Activated B cell treated with CpG ODN at 0.5 μM for 24 hours (primary cell): ENCODE data around the gene TRMT10B. TPM values are rescaled to one million over a fixed set of nuclear protein-coding genes. Genes with fewer than 3 reads are reported as not detected.

Experiments used
- ATAC-seq: fragments of 200-7000 bp; cut with Tn5 transposase; one replicate; pipeline ENCODE4 v1.10.0; 2021; ENCODE audit warnings: low read depth, mild to moderate bottlenecking, moderate library complexity
- CTCF ChIA-PET: fragments of 350-600 bp; sonication (Branson Sonifier 250); formaldehyde crosslinking; loops from one replicate; lab custom pipeline; 2021; ENCODE audit warnings: antibody characterized with exemption; lab: Charles Lee
- POLR2A ChIA-PET: fragments of 350-600 bp; sonication (Branson Sonifier 250); formaldehyde crosslinking; loops from one replicate; lab custom pipeline; 2021; ENCODE audit warnings: antibody characterized with exemption; lab: Charles Lee
- DNase-seq: peaks from one replicate; pipeline ENCODE4 v3.0.0; 2022
- H3K27ac Mint-ChIP-seq: one replicate; pipeline ENCODE4 v1.8.0; 2020; ENCODE audit warnings: mixed read lengths
- H3K27me3 Mint-ChIP-seq: one replicate; pipeline ENCODE4 v1.8.0; 2021; ENCODE audit warnings: mixed read lengths
- H3K36me3 Mint-ChIP-seq: one replicate; pipeline ENCODE4 v1.8.0; 2021; ENCODE audit warnings: low read depth, mixed read lengths
- H3K4me1 Mint-ChIP-seq: one replicate; pipeline ENCODE4 v1.8.0; 2021; ENCODE audit warnings: mixed read lengths
- H3K4me3 Mint-ChIP-seq: one replicate; pipeline ENCODE4 v1.8.0; 2020; ENCODE audit warnings: mild to moderate bottlenecking, mixed read lengths
- H3K9me3 Mint-ChIP-seq: one replicate; pipeline ENCODE4 v1.8.0; 2020; ENCODE audit warnings: mixed read lengths
- intact Hi-C: fragments of 100-400 bp; cut with micrococcal nuclease; formaldehyde crosslinking; loops from one replicate; pipeline ENCODE4 v1.15.1; 2024
- total RNA-seq: library from RNA; stranded (reverse); gene quantifications from 2 replicates; pipeline ENCODE4 v1.2.3, GENCODE V29; 2022
- TF ChIP-seq, protein P1 (sequence below): fragments of 200-600 bp; IDR thresholded peaks from one replicate; pipeline ENCODE4 v1.8.0; 2022; ENCODE audit warnings: antibody characterized with exemption, mild to moderate bottlenecking

Gene TRMT10B
- total RNA-seq, 1 donor from 2014 or later, result 15.0 TPM

DNA sequence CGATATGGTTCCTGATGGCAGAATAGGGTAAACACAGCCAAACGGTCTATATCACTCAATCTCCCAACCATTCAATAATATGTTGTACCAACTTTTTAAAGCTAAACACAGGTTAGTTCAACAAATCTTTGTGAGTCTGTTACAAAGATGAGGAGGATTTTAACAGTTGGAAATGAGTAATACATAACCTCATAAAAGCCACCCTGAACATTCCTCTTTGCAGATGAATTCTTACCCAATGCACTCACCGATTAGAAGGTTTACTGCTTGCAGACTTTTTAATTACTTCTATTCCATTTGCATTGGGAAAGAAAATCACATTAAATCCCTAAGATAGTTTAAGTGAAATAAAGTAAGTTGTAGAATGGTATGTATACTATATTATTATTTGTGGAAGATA is 23.3 kb upstream of the TRMT10B start:
- TF ChIP-seq, protein P1, sequence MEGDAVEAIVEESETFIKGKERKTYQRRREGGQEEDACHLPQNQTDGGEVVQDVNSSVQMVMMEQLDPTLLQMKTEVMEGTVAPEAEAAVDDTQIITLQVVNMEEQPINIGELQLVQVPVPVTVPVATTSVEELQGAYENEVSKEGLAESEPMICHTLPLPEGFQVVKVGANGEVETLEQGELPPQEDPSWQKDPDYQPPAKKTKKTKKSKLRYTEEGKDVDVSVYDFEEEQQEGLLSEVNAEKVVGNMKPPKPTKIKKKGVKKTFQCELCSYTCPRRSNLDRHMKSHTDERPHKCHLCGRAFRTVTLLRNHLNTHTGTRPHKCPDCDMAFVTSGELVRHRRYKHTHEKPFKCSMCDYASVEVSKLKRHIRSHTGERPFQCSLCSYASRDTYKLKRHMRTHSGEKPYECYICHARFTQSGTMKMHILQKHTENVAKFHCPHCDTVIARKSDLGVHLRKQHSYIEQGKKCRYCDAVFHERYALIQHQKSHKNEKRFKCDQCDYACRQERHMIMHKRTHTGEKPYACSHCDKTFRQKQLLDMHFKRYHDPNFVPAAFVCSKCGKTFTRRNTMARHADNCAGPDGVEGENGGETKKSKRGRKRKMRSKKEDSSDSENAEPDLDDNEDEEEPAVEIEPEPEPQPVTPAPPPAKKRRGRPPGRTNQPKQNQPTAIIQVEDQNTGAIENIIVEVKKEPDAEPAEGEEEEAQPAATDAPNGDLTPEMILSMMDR, result no peak
- Mint-ChIP-seq H3K9me3 (no peaks in the 10 kb centered on the region), H3K27ac (no peak overlapping the region), H3K27me3 (peaks cover 5% of the 10 kb centered on the region), H3K36me3 (no peaks in the 10 kb centered on the region), H3K4me1 (no peaks in the 10 kb centered on the region), H3K4me3 (no peak overlapping the region)
- DNase-seq (no peak), ATAC-seq (no peak)
- intact Hi-C loops, result no loop called here
- ChIA-PET CTCF (no interaction called here), POLR2A (interaction anchor here (0.7 kb wide), 1 partner anchor 18 kb away, joined by 4 read pairs; no protein-coding TSS in a partner anchor)

DNA sequence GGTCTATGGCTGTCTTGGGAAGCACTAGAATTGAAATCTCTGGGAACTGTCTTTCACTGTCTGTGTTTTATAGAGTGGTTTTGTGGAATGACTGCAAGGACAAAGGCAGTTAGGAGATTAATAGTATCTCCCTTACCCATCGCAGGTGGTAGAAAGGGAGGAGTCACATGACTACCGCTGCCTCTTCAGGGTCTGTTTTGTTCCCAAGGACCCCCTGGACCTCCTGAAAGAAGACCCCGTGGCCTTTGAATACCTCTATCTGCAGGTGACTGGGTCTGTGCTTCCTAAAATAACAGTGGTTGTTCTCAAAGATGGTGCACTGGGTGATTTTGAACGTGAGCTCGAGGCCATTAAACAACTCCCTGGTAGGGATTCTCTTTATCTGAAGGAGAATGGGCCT is 22.8 kb upstream of the TRMT10B start:
- Mint-ChIP-seq H3K4me1 (no peaks in the 10 kb centered on the region), H3K4me3 (no peak overlapping the region), H3K27me3 (peaks cover 7% of the 10 kb centered on the region), H3K27ac (no peak overlapping the region), H3K9me3 (no peaks in the 10 kb centered on the region), H3K36me3 (no peaks in the 10 kb centered on the region)
- DNase-seq, result no peak
- POLR2A ChIA-PET, result no interaction called here
- intact Hi-C loops, result no loop called here
- CTCF ChIA-PET, result no interaction called here
- no peak for ATAC-seq
- TF ChIP-seq, protein P1, result no peak

DNA sequence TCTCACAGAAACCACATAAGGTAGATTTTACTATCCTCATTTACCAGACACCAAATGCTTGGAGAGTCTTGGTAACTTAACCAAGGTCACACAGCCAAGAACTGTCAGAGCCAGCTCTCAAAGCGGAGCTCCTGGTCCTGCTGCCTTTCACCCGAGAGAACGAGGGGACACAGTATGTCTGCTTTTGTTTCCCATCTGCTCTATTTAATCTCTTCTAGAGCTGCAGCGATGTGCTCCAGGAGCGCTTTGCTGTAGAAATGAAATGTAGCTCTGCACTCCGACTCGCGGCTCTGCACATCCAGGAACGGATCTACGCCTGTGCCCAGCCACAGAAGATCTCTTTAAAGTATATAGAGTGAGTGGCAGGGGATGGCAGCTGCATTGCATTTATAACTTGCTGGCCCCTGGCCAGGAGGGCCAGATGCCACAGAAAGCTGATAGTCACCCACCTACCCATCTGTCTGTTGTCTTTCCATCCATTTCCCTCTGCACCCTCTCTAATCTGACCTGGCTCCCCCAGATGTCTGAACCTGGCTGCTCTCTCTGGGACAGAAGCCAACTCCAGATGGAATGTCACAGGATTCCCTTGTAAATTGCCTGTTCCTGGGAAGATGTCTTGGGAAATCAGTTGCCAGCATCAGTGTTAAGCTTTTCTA is 21.4 kb upstream of the TRMT10B start:
- Mint-ChIP-seq H3K9me3 (no peaks in the 10 kb centered on the region), H3K4me3 (no peak overlapping the region), H3K27me3 (peaks cover 7% of the 10 kb centered on the region), H3K36me3 (no peaks in the 10 kb centered on the region), H3K27ac (no peak overlapping the region), H3K4me1 (no peaks in the 10 kb centered on the region)
- intact Hi-C loops, result no loop called here
- ChIA-PET CTCF (no interaction called here), POLR2A (no interaction called here)
- DNase-seq, result no peak
- no peak for ATAC-seq
- TF ChIP-seq, protein P1, result no peak

DNA sequence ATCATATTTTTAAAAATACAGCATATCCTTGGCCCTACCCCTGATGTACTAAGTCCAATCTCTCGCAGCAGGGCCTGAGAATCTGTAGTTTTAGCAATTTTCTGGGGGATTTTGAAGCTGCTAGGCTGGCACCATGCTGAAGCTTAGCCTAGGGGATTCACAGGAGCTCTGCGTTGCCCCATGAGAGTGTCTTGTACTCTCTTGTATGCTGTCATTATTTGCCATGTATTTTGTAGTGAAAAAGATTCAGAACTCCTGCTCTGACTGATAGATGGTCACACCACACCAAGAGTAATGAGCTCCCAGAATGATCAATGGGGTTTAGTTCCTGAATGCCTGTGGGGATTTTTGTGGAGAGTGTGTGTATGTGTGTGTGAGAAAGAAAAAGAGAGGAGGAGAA is 20.7 kb upstream of the TRMT10B start:
- ChIA-PET POLR2A (no interaction called here), CTCF (no interaction called here)
- intact Hi-C loops, result no loop called here

DNA sequence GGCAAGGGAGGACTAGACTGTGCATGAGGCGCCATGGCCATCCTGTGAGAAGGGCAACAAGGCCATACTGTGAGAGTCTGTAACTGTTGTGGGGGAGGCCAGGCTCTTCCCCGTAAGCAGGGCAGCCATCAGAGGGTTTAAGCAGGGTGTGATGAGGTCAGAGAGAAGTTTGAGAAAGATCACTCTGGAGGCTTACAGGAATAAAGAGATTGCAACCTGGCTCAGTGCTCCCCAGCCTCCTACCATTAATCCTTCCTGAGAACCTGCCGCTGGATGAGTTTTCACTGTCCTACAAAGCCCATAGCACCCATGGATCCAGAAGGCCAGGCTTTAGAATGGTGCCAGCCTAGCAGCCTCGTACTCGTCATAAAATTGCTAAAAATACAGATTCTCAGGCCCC is 14.4 kb upstream of the TRMT10B start:
- Mint-ChIP-seq H3K27me3 (peaks cover 7% of the 10 kb centered on the region), H3K9me3 (no peaks in the 10 kb centered on the region), H3K4me1 (no peaks in the 10 kb centered on the region), H3K27ac (no peak overlapping the region), H3K36me3 (no peaks in the 10 kb centered on the region), H3K4me3 (no peak overlapping the region)
- CTCF ChIA-PET, result no interaction called here
- POLR2A ChIA-PET, result no interaction called here
- TF ChIP-seq, protein P1, result no peak
- DNase-seq (no peak), ATAC-seq (no peak)
- intact Hi-C loops, result no loop called here

More for the DNA sequence above, 20.7 kb upstream of the TRMT10B start:
- no peaks in the 10 kb centered on the region for H3K36me3 Mint-ChIP-seq
- H3K27ac Mint-ChIP-seq, result no peak overlapping the region
- ATAC-seq (no peak), DNase-seq (no peak)
- no peaks in the 10 kb centered on the region for H3K9me3 Mint-ChIP-seq
- no peaks in the 10 kb centered on the region for H3K4me1 Mint-ChIP-seq
- TF ChIP-seq, protein P1, result no peak
- peaks cover 6% of the 10 kb centered on the region for H3K27me3 Mint-ChIP-seq
- H3K4me3 Mint-ChIP-seq, result no peak overlapping the region
